Tibial nerve (tissue), 4 donors: ENCODE data around the gene KIF6. TPM values are rescaled to one million over a fixed set of nuclear protein-coding genes. Genes with fewer than 3 reads are reported as not detected.
A peak's percentile ranks its signal among the peaks of the same experiment; 100 is the strongest.

ENCODE experiments used
- DNase-seq, 2 donors: peaks; one replicate each; pipeline ENCODE4 v3.0.0-alpha.2; 2019; ENCODE audit warnings: low spot score in 2 of 2
- H3K27ac ChIP-seq, 4 donors: fragments of 200-600 bp; sonication (generic) in 3 of 4; one replicate each; pipeline ENCODE4 v1.5.1; 2017 to 2019; ENCODE audit warnings: mild to moderate bottlenecking in 1 of 4
- H3K27me3 ChIP-seq, 2 donors: fragments of 200-600 bp; sonication (generic) in 1 of 2; one replicate each; pipeline versions ENCODE4 v1.5.1 to v1.6.0; 2017 to 2019
- H3K36me3 ChIP-seq, 3 donors: fragments of 200-600 bp; sonication (generic); one replicate each; pipeline ENCODE4 v1.5.1; 2018 to 2019
- H3K4me1 ChIP-seq, 4 donors: fragments of 200-600 bp; sonication (generic) in 3 of 4; one replicate each; pipeline ENCODE4 v1.5.1; 2017 to 2019
- H3K4me3 ChIP-seq, 4 donors: fragments of 200-600 bp; sonication (generic) in 3 of 4; one replicate each; pipeline ENCODE4 v1.5.1; 2017 to 2019; ENCODE audit warnings: mild to moderate bottlenecking in 1 of 4, moderate library complexity in 1 of 4
- H3K9me3 ChIP-seq, 4 donors: fragments of 200-600 bp; sonication (generic) in 3 of 4; one replicate each; pipeline ENCODE4 v1.5.1; 2017 to 2019
- EP300 ChIP-seq, 2 donors: sonication (generic); formaldehyde crosslinking; IDR thresholded peaks; one replicate each; pipeline ENCODE4 v1.6.1; 2017; ENCODE audit warnings: antibody characterized with exemption in 2 of 2, mild to moderate bottlenecking in 1 of 2
- POLR2A ChIP-seq, 2 donors: fragments of 450-650 bp; IDR thresholded peaks; one replicate each; pipeline ENCODE4 v1.6.1; 2017; ENCODE audit warnings: antibody characterized with exemption in 2 of 2, mild to moderate bottlenecking in 2 of 2, moderate library complexity in 2 of 2
- WGBS, 2 donors: methylation state at CpG; one replicate each; pipeline ENCODE4 v1.1.5; 2018; 5-methylcytosine and 5-hydroxymethylcytosine counted together
- total RNA-seq, 4 donors: library from RNA; depleted of rRNA; stranded (reverse); fragments of >200 nt; gene quantifications; one replicate each; pipeline ENCODE4 v1.1.0, GENCODE V29; 2016
- TF ChIP-seq, protein P1 (sequence below), 5 experiments: fragments of 200-600 bp in 3 of 5; fragments of 450-650 bp in 2 of 5; sonication (generic) in 3 of 5; IDR thresholded peaks; one replicate each; pipeline ENCODE4 v1.5.1; 2016 to 2019; ENCODE audit warnings: antibody characterized with exemption in 5 of 5, mild to moderate bottlenecking in 3 of 5, moderate library complexity in 2 of 5

Gene KIF6
- total RNA-seq, 4 donors from 2014 or later: 0.22 to 0.59 TPM; not detected in 2

DNA sequence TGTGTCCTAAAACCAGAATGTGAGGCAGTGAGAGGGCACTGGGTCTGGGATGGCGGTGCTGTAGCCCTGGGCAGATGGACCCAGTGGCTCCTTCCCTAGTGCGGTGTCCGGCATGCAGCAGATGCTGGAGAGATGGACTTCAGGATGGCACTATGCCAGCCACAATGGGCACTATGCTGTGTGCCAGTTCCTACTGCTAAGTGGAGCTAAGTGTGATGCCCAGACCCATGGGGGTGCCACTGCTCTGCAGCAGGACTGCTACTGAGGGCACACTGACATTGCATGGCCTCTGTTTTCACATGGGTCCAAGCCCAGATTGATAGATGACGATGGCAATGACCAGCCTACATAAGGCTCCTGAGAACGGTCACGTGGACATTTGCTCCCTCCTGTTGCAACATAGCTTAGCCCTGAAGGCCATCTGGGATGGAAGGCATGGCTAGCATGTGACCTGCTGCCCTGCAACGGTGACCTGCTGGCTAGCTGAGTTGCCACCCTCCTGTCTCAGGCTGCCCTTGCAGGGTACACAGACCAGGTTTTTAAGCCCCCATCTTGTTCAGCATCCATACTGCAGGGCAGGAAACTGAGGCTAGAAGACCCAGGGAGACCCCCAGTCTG, 371.4 kb downstream of the KIF6 start:
- no peak overlapping the region for H3K27ac ChIP-seq
- TF ChIP-seq EP300 (IDR thresholded peaks at IDR 0.05) (no peak), POLR2A (IDR thresholded peaks at IDR 0.05) (no peak)
- TF ChIP-seq, protein P1, sequence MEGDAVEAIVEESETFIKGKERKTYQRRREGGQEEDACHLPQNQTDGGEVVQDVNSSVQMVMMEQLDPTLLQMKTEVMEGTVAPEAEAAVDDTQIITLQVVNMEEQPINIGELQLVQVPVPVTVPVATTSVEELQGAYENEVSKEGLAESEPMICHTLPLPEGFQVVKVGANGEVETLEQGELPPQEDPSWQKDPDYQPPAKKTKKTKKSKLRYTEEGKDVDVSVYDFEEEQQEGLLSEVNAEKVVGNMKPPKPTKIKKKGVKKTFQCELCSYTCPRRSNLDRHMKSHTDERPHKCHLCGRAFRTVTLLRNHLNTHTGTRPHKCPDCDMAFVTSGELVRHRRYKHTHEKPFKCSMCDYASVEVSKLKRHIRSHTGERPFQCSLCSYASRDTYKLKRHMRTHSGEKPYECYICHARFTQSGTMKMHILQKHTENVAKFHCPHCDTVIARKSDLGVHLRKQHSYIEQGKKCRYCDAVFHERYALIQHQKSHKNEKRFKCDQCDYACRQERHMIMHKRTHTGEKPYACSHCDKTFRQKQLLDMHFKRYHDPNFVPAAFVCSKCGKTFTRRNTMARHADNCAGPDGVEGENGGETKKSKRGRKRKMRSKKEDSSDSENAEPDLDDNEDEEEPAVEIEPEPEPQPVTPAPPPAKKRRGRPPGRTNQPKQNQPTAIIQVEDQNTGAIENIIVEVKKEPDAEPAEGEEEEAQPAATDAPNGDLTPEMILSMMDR (IDR thresholded peaks at IDR 0.05): no peak
- no peaks in the 10 kb centered on the region for H3K4me1 ChIP-seq
- H3K9me3 ChIP-seq: no peaks in the 10 kb centered on the region
- no peak for DNase-seq
- no peaks in the 10 kb centered on the region for H3K27me3 ChIP-seq
- no peak overlapping the region for H3K4me3 ChIP-seq
- no peaks in the 10 kb centered on the region for H3K36me3 ChIP-seq
- WGBS, 2 donors: 85 to 91% methylated on average over 7 of the region's 7 CpGs

DNA sequence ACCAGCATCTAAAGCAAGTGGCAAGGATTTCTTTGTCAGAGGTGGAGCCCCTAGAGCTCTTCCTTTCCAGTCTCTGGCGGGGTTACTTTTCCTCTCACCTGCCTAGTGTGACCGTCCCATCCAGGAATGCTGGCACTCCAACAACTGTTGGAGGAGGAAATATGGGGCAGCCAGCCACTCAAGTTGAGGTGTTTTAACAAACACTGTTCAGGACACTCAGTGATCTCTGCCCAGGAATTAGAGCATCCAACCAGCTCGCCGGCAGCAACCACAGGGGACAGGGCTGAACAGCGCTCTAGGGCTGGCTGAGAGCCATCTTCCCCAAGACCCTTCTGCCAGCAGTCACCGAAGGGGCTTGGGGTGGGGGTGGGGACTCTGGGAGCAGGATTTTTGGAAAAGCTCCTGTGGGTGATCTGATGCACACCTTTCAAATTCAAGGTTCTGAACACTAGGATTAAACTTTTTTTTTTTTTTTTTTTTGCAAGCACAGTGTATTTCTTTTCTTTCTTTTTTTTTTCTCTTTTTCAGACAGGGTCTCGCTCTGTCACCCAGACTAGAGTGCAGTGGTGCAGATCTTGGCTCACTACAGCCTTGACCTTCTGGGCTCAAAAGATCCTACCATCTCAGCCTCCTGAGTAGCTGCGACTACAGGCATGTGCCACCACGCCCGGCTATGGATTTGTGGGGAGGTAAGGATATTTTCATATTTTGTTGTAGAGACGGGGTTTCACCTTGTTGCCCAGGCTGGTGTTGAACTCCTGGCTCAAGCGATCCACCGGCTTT, 374.3 kb downstream of the KIF6 start:
- Histone ChIP-seq H3K27me3 (no peaks in the 10 kb centered on the region), H3K36me3 (no peaks in the 10 kb centered on the region), H3K9me3 (no peaks in the 10 kb centered on the region), H3K27ac (no peak overlapping the region), H3K4me3 (no peak overlapping the region), H3K4me1 (no peaks in the 10 kb centered on the region)
- TF ChIP-seq EP300 (IDR thresholded peaks at IDR 0.05) (no peak), POLR2A (IDR thresholded peaks at IDR 0.05) (no peak)
- TF ChIP-seq, protein P1 (IDR thresholded peaks at IDR 0.05): no peak
- 87% methylated on average over 13 of the region's 13 CpGs for WGBS, 2 donors
- no peak for DNase-seq

DNA sequence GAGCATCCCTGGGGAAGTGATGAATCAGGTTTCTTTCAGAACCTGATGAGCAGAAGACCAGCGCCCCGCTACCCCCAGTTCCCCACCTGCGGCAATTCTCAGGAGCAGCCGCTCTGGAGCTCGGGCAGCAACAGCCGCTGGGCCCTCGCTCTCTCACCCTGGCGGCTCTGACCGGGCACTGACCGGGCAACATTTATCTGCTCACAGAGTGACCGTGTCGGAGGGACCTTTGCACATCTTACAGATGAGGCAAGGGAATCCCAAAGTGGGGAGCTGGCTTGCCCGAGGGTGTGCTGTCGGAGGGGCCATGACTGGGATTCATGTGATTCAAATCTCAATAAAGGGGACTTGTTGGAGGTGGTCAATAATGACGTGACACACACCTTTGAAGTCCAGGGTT, 376.5 kb downstream of the KIF6 start:
- Histone ChIP-seq H3K27me3 (no peaks in the 10 kb centered on the region), H3K36me3 (no peaks in the 10 kb centered on the region), H3K4me1 (no peaks in the 10 kb centered on the region), H3K27ac (no peak overlapping the region), H3K9me3 (no peaks in the 10 kb centered on the region), H3K4me3 (no peak overlapping the region)
- no peak for DNase-seq
- WGBS, 2 donors: 87 to 96% methylated on average over 9 to 10 of the region's 15 CpGs
- TF ChIP-seq EP300 (IDR thresholded peaks at IDR 0.05) (no peak), POLR2A (IDR thresholded peaks at IDR 0.05) (no peak)
- TF ChIP-seq, protein P1 (IDR thresholded peaks at IDR 0.05): no peak

DNA sequence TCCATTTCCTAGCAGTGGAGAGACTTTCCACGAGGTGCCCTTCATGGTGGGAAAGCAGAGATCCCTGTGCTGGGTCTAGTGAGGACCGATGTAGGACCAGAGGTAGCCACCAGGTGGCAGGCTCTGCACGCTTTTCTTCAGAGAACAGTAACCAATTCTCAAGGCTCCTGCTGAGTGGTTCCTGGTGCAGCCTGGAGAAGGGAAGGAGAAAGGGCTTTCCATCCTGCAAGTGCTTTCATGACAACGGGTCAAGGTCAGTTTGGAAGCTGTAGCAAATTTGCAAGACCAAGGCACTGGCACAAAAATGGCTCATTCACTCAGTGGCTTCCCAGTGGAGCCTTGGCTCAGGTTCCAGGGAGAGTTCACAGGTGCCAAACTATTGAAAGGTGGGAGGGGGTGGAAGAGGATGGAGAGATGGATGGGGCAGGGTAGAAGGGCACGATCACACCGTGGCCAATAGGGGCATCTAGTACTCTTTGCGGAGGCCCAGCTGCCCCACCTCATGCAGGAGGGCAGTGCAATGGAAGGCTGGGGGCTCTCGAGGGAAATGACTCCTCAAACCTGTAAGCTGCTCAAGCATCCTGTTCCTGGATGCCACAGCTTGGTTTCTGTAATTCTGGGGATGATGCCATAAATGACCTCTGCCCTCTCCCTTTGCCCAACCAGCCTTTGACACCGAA, 377.2 kb downstream of the KIF6 start:
- Histone ChIP-seq H3K9me3 (no peaks in the 10 kb centered on the region), H3K27me3 (no peaks in the 10 kb centered on the region), H3K36me3 (no peaks in the 10 kb centered on the region), H3K27ac (no peak overlapping the region), H3K4me3 (no peak overlapping the region), H3K4me1 (peaks cover 0 to 5% (median 0%) of the 10 kb centered on the region in 4 donors)
- peak; percentile 68 to 79 for DNase-seq
- TF ChIP-seq, protein P1 (IDR thresholded peaks at IDR 0.05): peak; percentile 80 to 94 (median 85)
- no peak for TF ChIP-seq EP300 (IDR thresholded peaks at IDR 0.05)
- 36 to 39% methylated on average over 8 to 9 of the region's 9 CpGs for WGBS, 2 donors

DNA sequence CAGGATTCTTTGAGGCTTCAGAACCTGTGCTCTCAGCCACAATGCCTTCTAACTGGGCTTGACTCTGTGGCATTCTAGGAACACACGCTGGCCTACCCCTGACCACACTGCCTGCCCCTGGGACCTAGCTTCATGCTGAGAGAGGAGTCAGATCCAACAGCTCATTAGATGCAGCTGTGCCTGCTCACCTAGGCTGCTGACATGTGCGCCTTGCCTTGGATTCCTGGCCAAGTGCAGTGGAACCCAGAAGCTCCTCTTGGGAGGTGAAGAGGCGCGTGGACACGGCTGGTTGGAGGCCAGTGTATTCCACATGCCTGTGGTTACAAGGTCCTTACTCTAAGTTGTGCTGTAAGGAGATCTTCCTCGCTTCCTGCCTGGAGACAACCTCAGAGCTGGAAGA, 378.0 kb downstream of the KIF6 start:
- no peak overlapping the region for H3K4me3 ChIP-seq
- no peaks in the 10 kb centered on the region for H3K27me3 ChIP-seq
- peaks cover 0 to 11% (median 0%) of the 10 kb centered on the region in 4 donors for H3K4me1 ChIP-seq
- no peak overlapping the region for H3K27ac ChIP-seq
- no peak for DNase-seq
- TF ChIP-seq EP300 (IDR thresholded peaks at IDR 0.05): no peak
- TF ChIP-seq, protein P1 (IDR thresholded peaks at IDR 0.05): no peak
- TF ChIP-seq POLR2A (IDR thresholded peaks at IDR 0.05): no peak
- no peaks in the 10 kb centered on the region for H3K36me3 ChIP-seq
- 77 to 88% methylated on average over 6 of the region's 6 CpGs for WGBS, 2 donors
- no peaks in the 10 kb centered on the region for H3K9me3 ChIP-seq
